GM18951 (cell line): ENCODE data around the gene SNURF.
"Not testable (repeated sequence)": the region's sequence is repeated elsewhere in the genome, so short reads cannot be mapped to it uniquely, and the experiment has no call there.

Experiments used
- POLR2A ChIP-seq: IDR thresholded peaks from 4 replicates; pipeline ENCODE4 v1.6.1; 2011; ENCODE audit warnings: mild to moderate bottlenecking; ENCODE audit not compliant: insufficient read length, insufficient read depth; ENCODE audit errors: extremely low read depth
- in situ Hi-C: fragments of 300-500 bp; cut with MboI; formaldehyde crosslinking; loops from one replicate; pipeline ENCODE4 v1.12.0; 2022; ENCODE audit warnings: low sequenced_read_pairs, mixed read lengths, inconsistent platforms; ENCODE audit not compliant: unreplicated experiment

Gene SNURF, protein sequence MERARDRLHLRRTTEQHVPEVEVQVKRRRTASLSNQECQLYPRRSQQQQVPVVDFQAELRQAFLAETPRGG

DNA sequence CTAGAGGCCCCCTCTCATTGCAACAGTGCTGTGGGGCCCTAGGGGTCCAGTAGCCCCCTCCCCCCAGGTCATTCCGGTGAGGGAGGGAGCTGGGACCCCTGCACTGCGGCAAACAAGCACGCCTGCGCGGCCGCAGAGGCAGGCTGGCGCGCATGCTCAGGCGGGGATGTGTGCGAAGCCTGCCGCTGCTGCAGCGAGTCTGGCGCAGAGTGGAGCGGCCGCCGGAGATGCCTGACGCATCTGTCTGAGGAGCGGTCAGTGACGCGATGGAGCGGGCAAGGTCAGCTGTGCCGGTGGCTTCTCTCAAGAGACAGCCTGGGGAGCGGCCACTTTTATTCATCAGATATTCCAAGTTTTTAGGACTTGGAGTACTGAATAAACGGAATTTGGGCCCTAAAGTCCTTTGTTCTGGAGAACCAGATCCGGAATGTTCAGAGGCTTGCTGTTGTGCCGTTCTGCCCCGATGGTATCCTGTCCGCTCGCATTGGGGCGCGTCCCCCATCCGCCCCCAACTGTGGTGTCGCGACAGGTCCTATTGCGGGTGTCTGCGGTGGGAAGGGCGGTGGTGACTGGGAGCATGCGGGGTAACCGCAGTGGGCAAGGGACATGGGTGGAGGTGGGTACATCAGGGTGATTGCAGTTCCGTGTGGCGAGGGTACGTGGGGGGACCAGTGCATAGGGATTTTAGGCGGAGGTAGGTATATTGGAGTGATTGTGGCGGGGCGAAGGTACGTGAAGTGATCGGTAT is at the start of gene SNURF, which contains the start of gene SNRPN:
Gene SNURF, plus strand, starts transcription at position 205 of the 748 bp plus-strand sequence. Its CDS starts 62 bp downstream, at position 267.
Gene SNRPN, plus strand, starts transcription at position 205 of the 748 bp plus-strand sequence. CDS start 19,467 bp downstream, outside the sequence.
- in situ Hi-C loops: no loop called here
- TF ChIP-seq POLR2A: peak; percentile 85

DNA sequence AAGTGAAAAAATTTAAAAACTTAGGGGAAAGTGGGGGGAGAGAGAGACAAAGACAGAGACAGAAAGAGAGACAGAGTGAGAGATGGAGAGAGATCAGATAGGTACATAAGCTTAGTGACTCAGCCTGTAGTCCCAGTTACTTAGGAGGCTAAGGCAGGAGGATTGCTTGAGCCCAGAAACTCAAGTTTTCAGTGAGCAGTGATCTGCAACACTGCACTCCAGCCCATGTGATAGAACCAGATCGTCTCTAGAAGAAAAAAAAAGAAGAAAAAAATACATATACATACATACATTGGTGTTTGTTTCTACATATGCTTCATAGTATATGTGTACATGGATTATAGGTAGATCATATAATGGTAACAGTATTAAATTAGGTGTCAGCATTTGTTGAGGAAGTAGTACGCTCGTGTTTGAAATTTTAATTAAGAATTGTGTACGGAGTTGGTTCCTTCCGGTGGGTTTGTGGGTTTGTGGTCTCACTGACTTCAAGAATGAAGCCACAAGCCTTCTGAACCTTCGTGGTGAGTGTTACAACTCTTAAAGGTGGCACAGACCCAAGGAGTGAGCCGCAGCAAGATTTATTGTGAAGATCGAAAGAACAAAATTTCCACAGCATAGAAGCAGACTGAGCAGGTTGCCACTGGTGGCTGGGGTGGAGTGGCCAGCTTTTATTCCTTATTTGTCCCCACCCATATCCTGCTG is 38.3 kb upstream of the SNURF start:
- no peak for TF ChIP-seq POLR2A
- in situ Hi-C loops: no loop called here

DNA sequence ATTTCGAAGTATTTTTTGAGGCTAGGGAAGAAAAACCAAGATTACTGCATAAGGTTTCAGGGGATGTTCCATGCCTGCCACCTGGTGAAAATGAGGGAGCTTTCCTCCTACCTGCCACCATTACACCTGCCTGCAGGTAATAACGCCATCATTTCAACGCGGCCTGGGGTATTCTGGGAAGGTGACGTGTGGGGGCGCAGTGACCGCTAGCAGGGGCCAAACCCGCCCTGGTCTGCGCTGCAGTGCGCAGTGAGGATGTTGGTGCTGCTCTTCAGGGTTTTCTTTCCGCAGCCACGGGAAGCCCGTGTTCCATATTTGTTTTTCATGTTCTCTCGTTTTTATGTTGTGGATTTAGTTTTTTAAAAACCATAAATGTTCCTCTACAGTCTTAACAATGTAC is 37.4 kb upstream of the SNURF start:
- in situ Hi-C loops: no loop called here
- no peak for TF ChIP-seq POLR2A

DNA sequence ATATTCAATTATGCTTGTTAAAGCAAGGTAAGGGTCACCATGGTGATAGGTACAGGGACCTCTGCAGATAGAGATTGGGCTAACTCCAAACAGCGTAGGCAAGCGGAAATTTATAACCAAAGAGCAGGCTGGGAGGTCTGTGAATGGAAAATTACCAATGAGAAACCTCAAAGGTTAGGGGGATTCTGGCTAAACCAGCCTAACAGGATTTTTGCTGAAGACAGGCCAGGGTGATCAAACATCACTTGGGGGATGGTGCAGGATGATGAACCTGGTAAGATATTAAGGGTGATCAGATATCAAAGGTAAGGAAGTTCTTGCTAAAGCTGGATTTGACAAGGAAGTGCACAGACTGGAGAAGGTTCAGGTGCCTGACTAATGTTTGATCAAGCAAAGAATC is 35.3 kb upstream of the SNURF start:
- in situ Hi-C loops: no loop called here
- TF ChIP-seq POLR2A: no peak

DNA sequence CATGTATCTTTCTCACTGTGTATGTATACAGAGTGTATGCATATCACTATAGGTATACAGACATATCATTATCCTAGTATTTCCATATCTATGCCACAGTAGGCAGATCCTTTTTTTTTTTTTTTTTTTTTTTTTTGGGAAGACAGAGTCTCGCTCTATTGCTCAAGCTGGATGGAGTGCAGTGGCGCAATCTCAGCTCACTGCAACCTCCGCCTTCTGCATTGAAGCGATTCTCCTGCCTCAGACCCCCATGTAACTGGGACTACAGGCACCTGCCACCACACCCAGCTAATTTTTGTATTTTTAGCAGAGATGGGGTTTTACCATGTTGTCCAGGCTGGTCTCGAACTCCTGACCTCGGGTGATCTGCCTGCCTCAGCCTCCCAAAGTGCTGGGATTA is 32.0 kb upstream of the SNURF start:
- in situ Hi-C loops: not testable (repeated sequence)

DNA sequence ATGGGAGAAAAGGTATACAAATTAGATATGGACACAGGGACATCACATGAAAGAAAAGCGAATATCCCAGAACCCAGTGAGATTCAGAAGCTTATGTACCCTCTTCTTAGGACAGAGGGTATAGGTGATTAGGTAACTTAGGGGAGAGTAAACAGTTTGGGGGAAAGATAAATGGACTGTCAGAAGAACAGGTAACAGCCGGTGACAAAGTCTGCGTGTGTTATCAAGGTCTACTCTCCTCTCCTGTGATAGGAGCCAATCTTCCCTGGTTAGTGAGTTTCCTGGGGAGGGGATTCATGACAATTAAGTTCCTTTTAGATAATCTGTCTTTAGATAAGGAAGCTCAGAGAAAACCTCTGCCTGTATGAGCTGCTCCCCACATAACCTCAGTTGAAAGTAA is 30.6 kb upstream of the SNURF start:
- TF ChIP-seq POLR2A: no peak
- in situ Hi-C loops: no loop called here

DNA sequence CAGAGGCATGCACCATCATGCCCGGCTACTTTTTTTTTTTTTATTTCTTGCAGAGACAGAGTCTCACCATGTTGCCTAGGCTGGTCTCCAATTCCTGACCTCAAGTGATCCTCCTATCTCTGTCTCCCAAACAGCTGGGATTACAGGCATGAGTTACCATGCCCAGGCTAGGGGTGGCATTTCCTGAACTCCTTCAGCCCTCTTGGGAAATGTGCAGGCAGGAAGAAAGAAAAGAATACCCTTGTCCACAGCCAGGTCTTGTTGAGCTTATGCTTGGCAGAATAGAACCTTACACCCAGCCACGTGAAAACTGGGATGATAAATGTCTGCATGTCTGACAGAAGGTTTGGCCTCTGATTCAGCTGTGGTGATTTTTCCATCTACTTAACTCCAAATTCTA is 30.2 kb upstream of the SNURF start:
- in situ Hi-C loops: no loop called here
- TF ChIP-seq POLR2A: no peak

DNA sequence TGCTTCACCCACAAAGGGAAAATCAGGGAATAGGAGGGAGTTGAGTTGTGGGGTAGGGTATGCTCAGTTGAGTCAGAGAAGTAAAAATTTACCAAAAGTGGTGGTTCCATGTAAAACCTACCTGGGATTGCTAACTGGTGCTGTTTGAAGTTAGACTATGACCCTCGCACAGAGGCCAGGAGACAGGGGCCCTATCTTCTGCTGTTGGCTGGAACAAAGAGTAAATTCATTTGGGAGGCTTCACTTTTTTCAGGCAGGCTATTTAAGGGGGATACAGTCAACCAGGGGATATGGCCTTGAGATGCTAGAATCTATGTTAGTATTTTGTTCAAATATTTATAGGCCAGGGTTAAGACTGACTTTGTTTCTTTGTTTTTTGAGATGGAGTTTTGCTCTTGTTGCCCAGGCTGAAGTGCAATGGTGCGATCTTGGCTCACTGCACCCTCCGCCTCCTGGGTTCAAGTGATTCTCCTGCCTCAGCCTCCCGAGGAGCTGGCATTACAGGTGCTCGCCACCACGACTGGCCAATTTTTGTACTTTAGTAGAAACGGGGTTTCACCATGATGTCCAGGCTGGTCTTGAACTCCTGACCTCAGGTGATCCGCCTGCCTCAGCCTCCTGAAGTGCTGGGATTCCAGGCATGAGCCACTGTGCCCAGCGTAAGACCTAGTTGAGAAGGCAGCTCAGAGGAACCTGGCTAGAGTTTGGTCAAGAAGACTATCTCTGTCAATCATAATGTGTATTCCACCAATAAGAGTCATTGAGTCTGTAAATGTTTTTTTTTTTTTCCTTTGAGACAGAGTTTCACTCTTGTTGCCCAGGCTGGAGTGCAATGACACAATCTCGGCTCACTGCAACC is 22.7 kb upstream of the SNURF start:
- in situ Hi-C loops: not testable (repeated sequence)

DNA sequence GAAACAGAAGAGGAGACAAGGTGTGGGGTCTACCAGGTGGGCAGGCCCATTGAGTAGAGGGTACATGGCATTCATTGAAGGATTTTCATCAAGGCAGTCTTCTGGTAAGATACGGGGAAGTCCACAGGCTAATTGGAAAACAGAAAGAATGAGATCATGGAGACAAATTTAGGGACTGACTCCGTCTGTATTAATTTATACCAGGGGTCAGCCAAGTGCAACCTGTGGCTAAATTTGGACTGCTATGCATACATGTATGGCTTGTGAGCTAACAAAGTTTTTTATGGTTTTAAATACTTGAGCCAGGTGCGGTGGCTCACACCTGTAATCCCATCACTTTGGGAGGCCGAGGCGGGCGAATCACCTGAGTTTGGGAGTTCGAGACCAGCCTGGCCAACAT is 21.1 kb upstream of the SNURF start:
- in situ Hi-C loops: no loop called here
- no peak for TF ChIP-seq POLR2A

DNA sequence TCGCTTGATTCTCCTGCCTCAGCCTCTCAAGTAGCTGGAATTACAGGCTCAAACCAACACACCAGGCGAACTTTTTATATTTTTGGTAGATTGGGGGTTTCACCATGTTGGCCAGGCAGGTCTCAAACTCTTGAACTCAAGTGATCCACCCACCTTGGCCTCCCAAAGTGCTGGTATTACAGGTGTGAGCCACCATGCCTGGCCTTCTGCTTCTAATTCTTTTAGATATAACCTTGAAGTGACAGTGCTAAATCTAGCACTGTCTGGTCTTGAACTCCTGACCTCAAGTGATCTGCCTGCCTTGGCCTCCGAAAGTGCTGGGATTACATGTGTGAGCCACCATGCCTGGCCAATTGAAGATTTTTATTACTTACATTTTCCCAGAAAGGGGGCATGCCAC is 16.6 kb upstream of the SNURF start:
- in situ Hi-C loops: not testable (repeated sequence)

DNA sequence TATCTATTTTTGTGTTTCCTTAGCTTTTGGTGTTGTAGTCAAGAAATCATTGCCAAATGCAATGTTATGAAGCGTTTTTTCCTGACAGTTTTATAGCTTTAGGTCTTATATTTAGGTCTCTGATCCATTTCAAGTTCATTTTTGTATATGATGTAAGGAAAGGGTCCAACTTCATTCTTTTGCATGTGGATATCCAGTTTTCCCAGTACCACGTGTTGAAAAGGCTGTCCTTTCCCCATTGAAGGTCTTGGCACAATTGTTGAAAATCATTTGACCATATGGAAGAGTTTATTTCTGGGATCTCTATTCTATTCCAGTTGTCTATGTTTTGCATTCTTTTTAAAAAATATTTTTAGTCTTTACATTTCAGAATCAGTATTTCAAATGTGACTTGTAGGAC is 14.6 kb upstream of the SNURF start:
- in situ Hi-C loops: no loop called here
- no peak for TF ChIP-seq POLR2A

DNA sequence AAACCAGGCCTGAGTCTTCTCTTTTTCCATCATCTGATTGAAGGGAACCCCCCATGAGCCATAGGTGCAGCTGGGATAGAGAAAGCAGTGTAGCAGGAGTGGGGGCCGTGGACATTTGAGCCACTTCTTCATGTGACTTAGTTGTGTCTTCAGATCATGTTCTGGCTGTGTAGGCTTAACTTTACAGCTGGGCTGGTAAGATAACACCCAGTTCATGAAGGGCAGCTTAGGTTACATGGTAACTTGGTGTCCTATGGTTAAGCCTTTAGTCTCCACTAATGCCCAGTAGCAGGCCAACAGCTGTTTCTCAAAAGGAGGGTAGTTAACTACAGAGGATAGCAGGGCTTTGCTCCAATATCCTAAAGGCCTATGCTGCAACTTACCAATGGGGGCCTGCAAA is 11.4 kb upstream of the SNURF start:
- TF ChIP-seq POLR2A: no peak
- in situ Hi-C loops: no loop called here

DNA sequence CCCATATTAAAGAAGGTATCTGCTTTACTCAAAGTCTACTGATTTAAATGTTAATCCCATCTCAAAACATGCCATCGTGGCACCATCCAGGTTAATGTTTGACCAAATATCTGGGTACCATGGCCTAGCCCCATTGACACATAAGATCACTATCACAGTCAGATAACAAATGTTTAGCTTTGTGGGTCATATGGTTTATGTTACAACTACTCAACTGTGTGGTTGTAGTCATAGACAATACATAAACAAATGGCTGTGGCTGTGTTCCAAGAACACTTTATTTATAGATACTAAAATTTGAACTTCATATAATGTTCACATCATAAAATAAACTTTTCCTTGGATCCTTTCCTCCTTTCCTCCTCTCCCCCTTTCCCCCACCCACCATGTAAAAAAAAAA is 9.8 kb upstream of the SNURF start:
- TF ChIP-seq POLR2A: no peak
- in situ Hi-C loops: no loop called here
